ENCODE measurements around the gene PIGX.

Gene PIGX

DNA sequence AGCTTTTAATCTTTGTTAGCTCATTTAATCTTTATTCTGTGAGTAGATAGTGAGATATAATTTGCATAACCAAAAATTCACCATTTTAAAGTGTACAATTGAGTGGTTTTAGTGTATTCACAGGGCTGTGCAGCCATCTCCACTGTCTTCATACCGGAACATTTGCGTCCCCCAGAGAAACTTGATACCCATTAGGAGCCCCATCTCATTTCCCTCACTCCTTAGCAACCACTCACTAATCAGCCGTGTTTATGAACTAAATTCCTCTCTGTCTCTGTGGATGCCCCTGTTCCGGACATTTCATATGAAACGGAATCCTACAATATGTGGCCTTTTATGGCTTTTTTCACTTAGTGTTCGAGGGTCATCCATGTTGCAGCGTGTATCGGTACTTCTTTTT lies 65.7 kb downstream of the PIGX start:
- TF ChIP-seq, protein P1, sequence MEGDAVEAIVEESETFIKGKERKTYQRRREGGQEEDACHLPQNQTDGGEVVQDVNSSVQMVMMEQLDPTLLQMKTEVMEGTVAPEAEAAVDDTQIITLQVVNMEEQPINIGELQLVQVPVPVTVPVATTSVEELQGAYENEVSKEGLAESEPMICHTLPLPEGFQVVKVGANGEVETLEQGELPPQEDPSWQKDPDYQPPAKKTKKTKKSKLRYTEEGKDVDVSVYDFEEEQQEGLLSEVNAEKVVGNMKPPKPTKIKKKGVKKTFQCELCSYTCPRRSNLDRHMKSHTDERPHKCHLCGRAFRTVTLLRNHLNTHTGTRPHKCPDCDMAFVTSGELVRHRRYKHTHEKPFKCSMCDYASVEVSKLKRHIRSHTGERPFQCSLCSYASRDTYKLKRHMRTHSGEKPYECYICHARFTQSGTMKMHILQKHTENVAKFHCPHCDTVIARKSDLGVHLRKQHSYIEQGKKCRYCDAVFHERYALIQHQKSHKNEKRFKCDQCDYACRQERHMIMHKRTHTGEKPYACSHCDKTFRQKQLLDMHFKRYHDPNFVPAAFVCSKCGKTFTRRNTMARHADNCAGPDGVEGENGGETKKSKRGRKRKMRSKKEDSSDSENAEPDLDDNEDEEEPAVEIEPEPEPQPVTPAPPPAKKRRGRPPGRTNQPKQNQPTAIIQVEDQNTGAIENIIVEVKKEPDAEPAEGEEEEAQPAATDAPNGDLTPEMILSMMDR (IDR thresholded peaks at IDR 0.05; ENCODE audit: control insufficient read depth, insufficient read depth, low read depth, low read length, missing control alignments): no peak
- DNase-seq (ENCODE audit: low read depth): no peak
- H3K4me3 ChIP-seq (ENCODE audit: control insufficient read depth, low read depth, low read length): no peak overlapping the region

DNA sequence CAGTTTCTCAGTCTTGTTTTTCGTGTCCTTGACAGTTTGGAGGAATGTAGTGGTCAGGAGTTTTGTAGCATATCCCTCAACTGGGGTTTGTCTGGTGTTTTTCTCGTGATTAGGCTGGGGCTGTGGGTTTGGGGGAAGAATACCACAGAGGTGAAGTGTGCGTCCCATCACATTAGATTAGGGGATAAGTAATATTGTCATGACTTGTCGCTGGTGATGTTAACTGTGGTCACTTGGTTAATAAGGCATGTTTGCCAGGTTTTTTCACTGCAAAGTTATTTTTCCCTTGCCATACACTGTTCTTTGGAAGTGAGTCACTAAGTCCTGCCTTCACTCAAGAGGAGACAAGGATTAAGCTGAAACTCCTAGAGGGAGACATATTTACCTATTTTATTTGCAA lies 66.6 kb downstream of the PIGX start:
- DNase-seq (ENCODE audit: low read depth): peak; percentile 41
- H3K4me3 ChIP-seq (ENCODE audit: control insufficient read depth, low read depth, low read length): no peak overlapping the region
- TF ChIP-seq, protein P1 (IDR thresholded peaks at IDR 0.05; ENCODE audit: control insufficient read depth, insufficient read depth, low read depth, low read length, missing control alignments): no peak

DNA sequence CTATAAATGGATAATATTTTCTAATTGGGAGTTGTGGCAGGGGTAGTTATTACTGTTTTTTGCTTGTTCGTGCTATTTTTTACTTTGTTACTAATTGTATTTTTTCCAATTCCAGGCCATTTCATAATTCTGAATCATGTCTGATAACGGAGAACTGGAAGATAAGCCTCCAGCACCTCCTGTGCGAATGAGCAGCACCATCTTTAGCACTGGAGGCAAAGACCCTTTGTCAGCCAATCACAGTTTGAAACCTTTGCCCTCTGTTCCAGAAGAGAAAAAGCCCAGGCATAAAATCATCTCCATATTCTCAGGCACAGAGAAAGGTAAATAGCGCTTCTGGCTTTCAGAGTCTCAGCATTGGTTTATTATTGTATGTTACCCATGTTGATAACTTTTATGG lies 70.3 kb downstream of the PIGX start:
- no peak for DNase-seq (ENCODE audit: low read depth)
- no peak overlapping the region for H3K4me3 ChIP-seq (ENCODE audit: control insufficient read depth, low read depth, low read length)
- TF ChIP-seq, protein P1 (IDR thresholded peaks at IDR 0.05; ENCODE audit: control insufficient read depth, insufficient read depth, low read depth, low read length, missing control alignments): no peak
